Fibroblast of lung (primary cell): ENCODE results near the gene FCHO2. TPM values are rescaled to one million over a fixed set of nuclear protein-coding genes. Genes with fewer than 3 reads are reported as not detected.
A peak's percentile ranks its signal among the peaks of the same experiment; 100 is the strongest.

ENCODE experiments used
- DNase-seq, 2 donors: peaks; one replicate each; pipeline versions ENCODE4 v3.0.0 to v3.0.0-alpha.2; 2010; ENCODE audit warnings: low read depth in 2 of 2
- H2AFZ ChIP-seq: 2 replicates; pipeline ENCODE4 v1.5.1; 2012; ENCODE audit warnings: low read length, control low read depth, inconsistent platforms
- H3K27ac ChIP-seq: 2 replicates; pipeline ENCODE4 v1.5.1; 2011; ENCODE audit warnings: low read length, control low read depth; ENCODE audit not compliant: insufficient read depth
- H3K27me3 ChIP-seq: 2 replicates; pipeline ENCODE4 v1.5.1; 2011; ENCODE audit warnings: mild to moderate bottlenecking, low read length; ENCODE audit not compliant: control insufficient read depth, insufficient read depth
- H3K36me3 ChIP-seq: 2 replicates; pipeline ENCODE4 v1.5.1; 2011; ENCODE audit warnings: low read length; ENCODE audit not compliant: control insufficient read depth, insufficient read depth
- H3K4me1 ChIP-seq: 2 replicates; pipeline ENCODE4 v1.5.1; 2011; ENCODE audit warnings: low read length; ENCODE audit not compliant: control insufficient read depth, insufficient read depth; ENCODE audit errors: extremely low read depth
- H3K4me2 ChIP-seq: 2 replicates; pipeline ENCODE4 v1.5.1; 2011; ENCODE audit warnings: low read length, control low read depth; ENCODE audit not compliant: insufficient read depth; ENCODE audit errors: extremely low read depth
- H3K4me3 ChIP-seq, 4 experiments: fragments of 200-600 bp in 1 of 4; sonication (generic) in 1 of 4; replicated peaks in 1 of 4; 2 replicates each; pipeline ENCODE4 v1.5.1; 2011 to 2016; ENCODE audit warnings: low read length in 4 of 4, low read depth in 3 of 4, mild to moderate bottlenecking in 3 of 4, control low read depth in 2 of 4, inconsistent platforms in 1 of 4, mixed read lengths in 1 of 4; ENCODE audit not compliant: insufficient read depth in 1 of 4; ENCODE audit errors: control extremely low read depth in 1 of 4
- H3K79me2 ChIP-seq: 2 replicates; pipeline ENCODE4 v1.5.1; 2012; ENCODE audit warnings: mild to moderate bottlenecking, low read length, inconsistent platforms; ENCODE audit not compliant: control insufficient read depth, insufficient read depth
- H3K9ac ChIP-seq: 2 replicates; pipeline ENCODE4 v1.5.1; 2011; ENCODE audit warnings: mild to moderate bottlenecking, low read length, control low read depth; ENCODE audit not compliant: insufficient read depth
- H3K9me3 ChIP-seq: 2 replicates; pipeline ENCODE4 v1.5.1; 2012; ENCODE audit warnings: low read depth, low read length; ENCODE audit not compliant: control insufficient read depth, insufficient read depth
- H4K20me1 ChIP-seq: 2 replicates; pipeline ENCODE4 v1.5.1; 2011; ENCODE audit warnings: low read length; ENCODE audit not compliant: control insufficient read depth, insufficient read depth; ENCODE audit errors: extremely low read depth
- CTCF ChIP-seq, 2 donors: IDR thresholded peaks in 1 of 2; conservative IDR thresholded peaks in 1 of 2; 1 replicate in 1 of 2; 2 replicates in 1 of 2; pipeline ENCODE4 v1.5.1; 2011 to 2012; ENCODE audit warnings: low read length in 2 of 2, control low read depth in 1 of 2, inconsistent platforms in 1 of 2, low read depth in 1 of 2, mild to moderate bottlenecking in 1 of 2
- EZH2 ChIP-seq: IDR thresholded peaks from 2 replicates; pipeline ENCODE4 v1.5.1; 2012; ENCODE audit warnings: low read length, control low read depth, mild to moderate bottlenecking; ENCODE audit errors: missing control alignments
- polyA plus RNA-seq, 2 donors: library from polyadenylated mRNA; depleted of rRNA in 1 of 2; stranded (reverse) in 1 of 2; unstranded in 1 of 2; fragments of >200 nt; gene quantifications; 2 replicates each; pipeline ENCODE4 v1.2.1, GENCODE V29; 2011 to 2012; ENCODE audit warnings: missing spikeins in 1 of 2
- total RNA-seq: library from RNA; depleted of rRNA; stranded (reverse); fragments of >200 nt; gene quantifications from 2 replicates; pipeline ENCODE4 v1.2.1, GENCODE V29; 2014

The FCHO2 gene
- total and polyA plus RNA-seq, 2 donors (not counting 1 experiment from before 2014, with no cell fraction given), result 11.3 to 19.2 TPM

- peak overlapping the region; percentile 94 for H3K27ac ChIP-seq
- TF ChIP-seq EZH2 (no peak), CTCF (conservative IDR thresholded peaks at IDR 0.05 in 1 of 2, IDR thresholded peaks at IDR 0.05 in 1 of 2; ENCODE audit: low read depth in 1 of 2, low read length in 2 of 2) (no peak)
- peaks cover 11% of the 10 kb centered on the region for H3K4me1 ChIP-seq
- H3K4me3 ChIP-seq, result peak overlapping the region in 1 of 4 experiments; percentile 71
- H3K36me3 ChIP-seq, result no peaks in the 10 kb centered on the region
- no peaks in the 10 kb centered on the region for H3K9me3 ChIP-seq
- H3K9ac ChIP-seq, result no peak overlapping the region
- peak overlapping the region; percentile 87 for H3K4me2 ChIP-seq
- no peaks in the 10 kb centered on the region for H4K20me1 ChIP-seq
- H3K79me2 ChIP-seq, result peaks cover 30% of the 10 kb centered on the region
- no peak overlapping the region for H2AFZ ChIP-seq
- no peaks in the 10 kb centered on the region for H3K27me3 ChIP-seq
- DNase-seq, result no peak
Measured at GRCh38 chr5:72954389-72954788, 1.5 kb upstream of the FCHO2 start.

GRCh38 chr5:72955143-72955767, 586 bp upstream of the FCHO2 start:
- Histone ChIP-seq H3K27me3 (no peaks in the 10 kb centered on the region), H3K9me3 (no peaks in the 10 kb centered on the region), H3K4me1 (peaks cover 11% of the 10 kb centered on the region), H3K79me2 (peaks cover 35% of the 10 kb centered on the region), H3K9ac (peak overlapping the region; percentile 78), H3K4me3 (peak overlapping the region; percentile 48 to 71 (median 54)), H2AFZ (peak overlapping the region; percentile 74), H3K4me2 (peak overlapping the region; percentile 87), H3K27ac (peak overlapping the region; percentile 94), H3K36me3 (no peaks in the 10 kb centered on the region), H4K20me1 (no peaks in the 10 kb centered on the region)
- TF ChIP-seq EZH2, result no peak
- DNase-seq, result no peak

GRCh38 chr5:72956324-72957140, 691 bp downstream of the FCHO2 start:
- Histone ChIP-seq H3K4me3 (peak overlapping the region; percentile 67 to 78 (median 74)), H4K20me1 (no peaks in the 10 kb centered on the region), H3K27ac (peak overlapping the region; percentile 67), H3K9ac (peak overlapping the region; percentile 77), H3K36me3 (no peaks in the 10 kb centered on the region), H3K4me1 (peaks cover 8% of the 10 kb centered on the region), H2AFZ (peak overlapping the region; percentile 72), H3K4me2 (peak overlapping the region; percentile 84), H3K27me3 (no peaks in the 10 kb centered on the region), H3K9me3 (no peaks in the 10 kb centered on the region), H3K79me2 (peaks cover 39% of the 10 kb centered on the region)
- TF ChIP-seq EZH2 (no peak), CTCF (conservative IDR thresholded peaks at IDR 0.05 in 1 of 2, IDR thresholded peaks at IDR 0.05 in 1 of 2; ENCODE audit: low read depth in 1 of 2, low read length in 2 of 2) (no peak)
- peak; percentile 61 to 73 for DNase-seq
